Measurements from ENCODE around the gene IVNS1ABP.
"Not testable (repeated sequence)": the region's sequence is repeated elsewhere in the genome, so short reads cannot be mapped to it uniquely, and the experiment has no call there.

The IVNS1ABP gene

DNA sequence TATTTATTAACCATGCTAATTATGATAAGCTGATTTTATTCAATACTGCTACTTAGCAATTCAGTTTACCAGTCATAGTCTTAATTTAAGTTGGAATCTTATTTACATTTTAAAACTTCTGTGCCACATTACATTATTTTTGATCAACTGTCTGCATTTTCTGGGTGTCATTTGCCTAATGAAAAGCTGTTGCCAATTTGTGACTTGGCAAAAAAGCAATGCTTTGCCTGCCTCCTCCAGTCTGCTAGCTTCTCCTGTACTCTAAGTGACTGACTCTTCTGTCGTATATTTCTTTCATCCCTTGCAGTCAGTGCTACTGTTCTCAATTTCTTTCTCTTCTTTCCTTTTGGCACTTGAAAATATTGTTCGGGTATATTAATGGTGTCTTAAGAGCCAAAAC lies 5.6 kb upstream of the IVNS1ABP start:
- Histone ChIP-seq H2BK120ac (ENCODE audit: low read depth, low read length) (no peak overlapping the region), H3K4me3 (ENCODE audit: insufficient read depth in 1 of 2, low read depth in 1 of 2, low read length in 2 of 2) (no peak overlapping the region), H3K18ac (ENCODE audit: low read depth in 1 of 2, low read length in 2 of 2) (no peak overlapping the region), H3K27me3 (ENCODE audit: control insufficient read depth in 1 of 2, insufficient read depth in 1 of 2, low read length in 2 of 2) (no peaks in the 10 kb centered on the region), H3K27ac (ENCODE audit: low read length, poor library complexity, severe bottlenecking) (no peak overlapping the region), H3K14ac (ENCODE audit: low read length in 2 of 2) (no peak overlapping the region), H3K4me2 (ENCODE audit: low read length, poor library complexity, severe bottlenecking) (no peak overlapping the region), H4K91ac (ENCODE audit: low read length) (no peak overlapping the region), H3K23ac (ENCODE audit: low read length in 2 of 2) (no peak overlapping the region), H3K4ac (ENCODE audit: low read depth in 1 of 2, low read length in 2 of 2) (no peak overlapping the region), H3K9ac (ENCODE audit: low read length) (no peak overlapping the region), H2AK5ac (ENCODE audit: low read length, severe bottlenecking) (no peak overlapping the region), H3K79me1 (replicated peaks; ENCODE audit: low read length, poor library complexity, severe bottlenecking) (no peaks in the 10 kb centered on the region), H2BK15ac (ENCODE audit: low read depth, poor library complexity, severe bottlenecking) (no peak overlapping the region), H2AFZ (ENCODE audit: low read depth, low read length) (no peak overlapping the region), H2BK5ac (ENCODE audit: low read depth, low read length, poor library complexity, severe bottlenecking) (no peak overlapping the region), H3K4me1 (ENCODE audit: control insufficient read depth, insufficient read depth, low read depth, low read length) (peaks cover 3% of the 10 kb centered on the region), H3K9me3 (ENCODE audit: control insufficient read depth, low read length) (no peaks in the 10 kb centered on the region), H3K36me3 (ENCODE audit: control insufficient read depth in 1 of 2, insufficient read depth in 2 of 2, low read depth in 1 of 2, low read length in 2 of 2) (no peaks in the 10 kb centered on the region), H2BK12ac (ENCODE audit: low read length in 2 of 2) (no peak overlapping the region), H4K8ac (ENCODE audit: low read length) (no peak overlapping the region)
- 100% methylated on average over 1 of the region's 2 CpGs for WGBS
- no peak for DNase-seq

DNA sequence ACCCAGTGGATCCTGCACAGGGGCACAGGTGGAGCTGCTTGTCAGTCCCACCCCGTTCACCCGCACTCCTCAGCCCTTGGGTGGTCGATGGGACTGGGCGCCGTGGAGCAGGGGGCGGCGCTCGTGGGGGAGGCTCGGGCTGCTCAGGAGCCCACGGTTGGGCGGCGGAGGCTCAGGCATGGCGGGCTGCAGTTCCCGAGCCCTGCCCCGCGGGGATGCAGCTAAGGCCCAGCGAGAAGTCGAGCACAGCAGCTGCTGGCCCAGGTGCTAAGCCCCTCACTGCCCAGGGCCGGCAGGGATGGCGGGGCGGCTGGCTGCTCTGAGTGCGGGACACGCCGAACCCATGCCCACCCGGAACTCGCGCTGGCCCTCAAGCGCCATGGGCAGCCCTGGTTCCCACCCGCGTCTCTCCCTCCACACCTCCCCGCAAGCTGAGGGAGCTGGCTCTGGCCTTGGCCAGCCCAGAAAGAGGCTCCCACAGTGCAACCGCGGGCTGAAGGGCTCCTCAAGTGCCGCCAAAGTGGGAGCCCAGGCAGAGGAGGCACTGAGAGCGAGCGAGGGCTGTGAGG lies 4.7 kb upstream of the IVNS1ABP start:
- H2BK5ac ChIP-seq (ENCODE audit: low read depth, low read length, poor library complexity, severe bottlenecking); H3K9ac ChIP-seq (ENCODE audit: low read length); H3K79me1 ChIP-seq (replicated peaks; ENCODE audit: low read length, poor library complexity, severe bottlenecking); H3K36me3 ChIP-seq (ENCODE audit: control insufficient read depth in 1 of 2, insufficient read depth in 2 of 2, low read depth in 1 of 2, low read length in 2 of 2); H2AFZ ChIP-seq (ENCODE audit: low read depth, low read length); H3K27ac ChIP-seq (ENCODE audit: low read length, poor library complexity, severe bottlenecking); H2AK5ac ChIP-seq (ENCODE audit: low read length, severe bottlenecking); H3K4me1 ChIP-seq (ENCODE audit: control insufficient read depth, insufficient read depth, low read depth, low read length); H3K4me2 ChIP-seq (ENCODE audit: low read length, poor library complexity, severe bottlenecking); H2BK120ac ChIP-seq (ENCODE audit: low read depth, low read length); H3K23ac ChIP-seq (ENCODE audit: low read length in 2 of 2); H4K8ac ChIP-seq (ENCODE audit: low read length); H3K18ac ChIP-seq (ENCODE audit: low read depth in 1 of 2, low read length in 2 of 2); H3K27me3 ChIP-seq (ENCODE audit: control insufficient read depth in 1 of 2, insufficient read depth in 1 of 2, low read length in 2 of 2); H2BK15ac ChIP-seq (ENCODE audit: low read depth, poor library complexity, severe bottlenecking); H3K4me3 ChIP-seq (ENCODE audit: insufficient read depth in 1 of 2, low read depth in 1 of 2, low read length in 2 of 2); DNase-seq; H4K91ac ChIP-seq (ENCODE audit: low read length); H3K4ac ChIP-seq (ENCODE audit: low read depth in 1 of 2, low read length in 2 of 2); H2BK12ac ChIP-seq (ENCODE audit: low read length in 2 of 2); H3K9me3 ChIP-seq (ENCODE audit: control insufficient read depth, low read length): not testable (repeated sequence)
- H3K14ac ChIP-seq (ENCODE audit: low read length in 2 of 2) = peak overlapping the region in 1 of 2 experiments; percentile 20
- WGBS = over 99% methylated on average over 32 of the region's 36 CpGs

DNA sequence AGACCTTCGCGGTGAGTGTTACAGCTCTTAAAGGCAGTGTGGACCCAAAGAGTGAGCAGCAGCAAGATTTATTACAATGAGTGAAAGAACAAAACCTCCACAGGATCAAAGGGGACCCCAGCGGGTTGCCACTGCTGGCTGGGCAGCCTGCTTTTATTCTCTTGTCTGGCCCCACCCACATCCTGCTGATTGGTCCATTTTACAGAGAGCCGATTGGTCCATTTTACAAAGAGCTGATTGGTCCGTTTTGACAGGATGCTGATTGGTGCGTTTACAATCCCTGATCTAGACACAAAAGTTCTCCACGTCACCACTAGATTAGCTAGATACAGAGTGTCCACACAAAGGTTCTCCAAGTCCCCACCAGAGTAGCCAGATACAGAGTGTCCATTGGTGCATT lies 4.1 kb upstream of the IVNS1ABP start:
- not testable (repeated sequence) for H4K8ac ChIP-seq (ENCODE audit: low read length); H2AK5ac ChIP-seq (ENCODE audit: low read length, severe bottlenecking); H3K4me3 ChIP-seq (ENCODE audit: insufficient read depth in 1 of 2, low read depth in 1 of 2, low read length in 2 of 2); DNase-seq; H3K9me3 ChIP-seq (ENCODE audit: control insufficient read depth, low read length); H2BK120ac ChIP-seq (ENCODE audit: low read depth, low read length); H2BK15ac ChIP-seq (ENCODE audit: low read depth, poor library complexity, severe bottlenecking); H3K4ac ChIP-seq (ENCODE audit: low read depth in 1 of 2, low read length in 2 of 2); H2BK5ac ChIP-seq (ENCODE audit: low read depth, low read length, poor library complexity, severe bottlenecking); H3K9ac ChIP-seq (ENCODE audit: low read length); H3K27ac ChIP-seq (ENCODE audit: low read length, poor library complexity, severe bottlenecking); H3K4me2 ChIP-seq (ENCODE audit: low read length, poor library complexity, severe bottlenecking); H2BK12ac ChIP-seq (ENCODE audit: low read length in 2 of 2); H3K23ac ChIP-seq (ENCODE audit: low read length in 2 of 2); H3K4me1 ChIP-seq (ENCODE audit: control insufficient read depth, insufficient read depth, low read depth, low read length); H4K91ac ChIP-seq (ENCODE audit: low read length); H2AFZ ChIP-seq (ENCODE audit: low read depth, low read length); H3K14ac ChIP-seq (ENCODE audit: low read length in 2 of 2); H3K36me3 ChIP-seq (ENCODE audit: control insufficient read depth in 1 of 2, insufficient read depth in 2 of 2, low read depth in 1 of 2, low read length in 2 of 2); H3K79me1 ChIP-seq (replicated peaks; ENCODE audit: low read length, poor library complexity, severe bottlenecking); H3K27me3 ChIP-seq (ENCODE audit: control insufficient read depth in 1 of 2, insufficient read depth in 1 of 2, low read length in 2 of 2); H3K18ac ChIP-seq (ENCODE audit: low read depth in 1 of 2, low read length in 2 of 2)
- WGBS = 98% methylated on average over 7 of the region's 7 CpGs

DNA sequence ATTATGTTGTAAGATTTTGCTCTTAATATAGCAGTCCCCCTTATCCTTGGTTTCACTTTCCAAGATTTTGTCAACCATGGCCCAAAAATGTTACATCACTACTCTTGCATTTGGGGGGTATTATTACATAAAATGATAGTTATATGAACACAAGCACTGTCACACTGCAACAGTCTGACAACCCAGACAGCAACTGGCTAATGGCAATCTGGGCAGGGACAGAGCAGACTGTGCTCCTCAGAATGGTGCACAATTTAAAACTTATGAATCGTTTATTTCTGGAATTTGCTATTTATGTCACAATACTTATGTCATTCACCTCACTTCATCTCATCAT lies 2.1 kb upstream of the IVNS1ABP start:
- H3K23ac ChIP-seq (ENCODE audit: low read length in 2 of 2) = no peak overlapping the region
- no peak overlapping the region for H3K4ac ChIP-seq (ENCODE audit: low read depth in 1 of 2, low read length in 2 of 2)
- H3K9ac ChIP-seq (ENCODE audit: low read length) = no peak overlapping the region
- WGBS = no CpG with 5 or more reads among the region's 1 CpG
- no peaks in the 10 kb centered on the region for H3K9me3 ChIP-seq (ENCODE audit: control insufficient read depth, low read length)
- no peak overlapping the region for H2BK15ac ChIP-seq (ENCODE audit: low read depth, poor library complexity, severe bottlenecking)
- H3K18ac ChIP-seq (ENCODE audit: low read depth in 1 of 2, low read length in 2 of 2) = no peak overlapping the region
- no peak overlapping the region for H2BK12ac ChIP-seq (ENCODE audit: low read length in 2 of 2)
- no peak overlapping the region for H3K14ac ChIP-seq (ENCODE audit: low read length in 2 of 2)
- H4K8ac ChIP-seq (ENCODE audit: low read length) = no peak overlapping the region
- no peak overlapping the region for H2AK5ac ChIP-seq (ENCODE audit: low read length, severe bottlenecking)
- H3K36me3 ChIP-seq (ENCODE audit: control insufficient read depth in 1 of 2, insufficient read depth in 2 of 2, low read depth in 1 of 2, low read length in 2 of 2) = no peaks in the 10 kb centered on the region
- DNase-seq = no peak
- H3K4me3 ChIP-seq (ENCODE audit: insufficient read depth in 1 of 2, low read depth in 1 of 2, low read length in 2 of 2) = peak overlapping the region in 1 of 2 experiments; percentile 61
- no peaks in the 10 kb centered on the region for H3K27me3 ChIP-seq (ENCODE audit: control insufficient read depth in 1 of 2, insufficient read depth in 1 of 2, low read length in 2 of 2)
- no peak overlapping the region for H3K4me2 ChIP-seq (ENCODE audit: low read length, poor library complexity, severe bottlenecking)
- no peak overlapping the region for H2BK5ac ChIP-seq (ENCODE audit: low read depth, low read length, poor library complexity, severe bottlenecking)
- no peak overlapping the region for H2AFZ ChIP-seq (ENCODE audit: low read depth, low read length)
- no peak overlapping the region for H2BK120ac ChIP-seq (ENCODE audit: low read depth, low read length)
- H3K27ac ChIP-seq (ENCODE audit: low read length, poor library complexity, severe bottlenecking) = no peak overlapping the region
- H3K4me1 ChIP-seq (ENCODE audit: control insufficient read depth, insufficient read depth, low read depth, low read length) = peaks cover 3% of the 10 kb centered on the region
- H4K91ac ChIP-seq (ENCODE audit: low read length) = no peak overlapping the region
- H3K79me1 ChIP-seq (replicated peaks; ENCODE audit: low read length, poor library complexity, severe bottlenecking) = no peaks in the 10 kb centered on the region
